HL-60 (cell line): ENCODE measurements around the gene DCUN1D3.
"Not testable (repeated sequence)": the region's sequence is repeated elsewhere in the genome, so short reads cannot be mapped to it uniquely, and the experiment has no call there.

ENCODE experiments used
- POLR2AphosphoS5 ChIP-seq: IDR thresholded peaks from 2 replicates; pipeline ENCODE4 v1.6.1; 2012; ENCODE audit warnings: low read depth
- TF ChIP-seq, protein P1 (sequence below): IDR thresholded peaks from one replicate; pipeline ENCODE4 v1.5.1; 2011; ENCODE audit warnings: low read length, control low read depth, inconsistent platforms; ENCODE audit not compliant: insufficient read depth
- TF ChIP-seq, protein P2 (sequence below): IDR thresholded peaks from 2 replicates; pipeline ENCODE4 v1.6.1; 2012; ENCODE audit warnings: low read depth; ENCODE audit not compliant: insufficient replicate concordance

DNA sequence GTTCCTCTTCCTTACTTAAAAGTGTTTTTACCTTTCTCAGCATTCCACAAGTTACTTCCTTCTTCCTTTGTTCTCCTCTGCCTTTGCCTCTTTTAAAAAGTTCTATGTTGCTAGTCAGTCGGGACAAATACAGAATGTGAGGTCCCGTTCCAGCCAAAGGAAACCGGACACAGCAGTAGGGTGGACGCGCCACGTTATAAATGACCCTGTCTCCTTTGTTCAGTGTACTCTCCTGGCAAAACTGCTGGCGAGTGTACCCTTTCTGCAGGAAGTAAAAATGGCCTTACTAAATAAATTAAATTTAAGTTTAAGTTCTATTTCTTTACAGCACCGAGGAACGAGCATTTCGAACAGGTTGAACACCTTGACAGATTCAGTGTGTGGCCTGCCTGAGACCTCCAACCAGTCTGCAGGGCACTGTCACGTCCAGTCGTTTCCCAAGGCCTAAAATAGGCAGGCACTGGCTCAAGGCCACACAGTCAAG is 94.4 kb downstream of the DCUN1D3 start:
- TF ChIP-seq, protein P1, sequence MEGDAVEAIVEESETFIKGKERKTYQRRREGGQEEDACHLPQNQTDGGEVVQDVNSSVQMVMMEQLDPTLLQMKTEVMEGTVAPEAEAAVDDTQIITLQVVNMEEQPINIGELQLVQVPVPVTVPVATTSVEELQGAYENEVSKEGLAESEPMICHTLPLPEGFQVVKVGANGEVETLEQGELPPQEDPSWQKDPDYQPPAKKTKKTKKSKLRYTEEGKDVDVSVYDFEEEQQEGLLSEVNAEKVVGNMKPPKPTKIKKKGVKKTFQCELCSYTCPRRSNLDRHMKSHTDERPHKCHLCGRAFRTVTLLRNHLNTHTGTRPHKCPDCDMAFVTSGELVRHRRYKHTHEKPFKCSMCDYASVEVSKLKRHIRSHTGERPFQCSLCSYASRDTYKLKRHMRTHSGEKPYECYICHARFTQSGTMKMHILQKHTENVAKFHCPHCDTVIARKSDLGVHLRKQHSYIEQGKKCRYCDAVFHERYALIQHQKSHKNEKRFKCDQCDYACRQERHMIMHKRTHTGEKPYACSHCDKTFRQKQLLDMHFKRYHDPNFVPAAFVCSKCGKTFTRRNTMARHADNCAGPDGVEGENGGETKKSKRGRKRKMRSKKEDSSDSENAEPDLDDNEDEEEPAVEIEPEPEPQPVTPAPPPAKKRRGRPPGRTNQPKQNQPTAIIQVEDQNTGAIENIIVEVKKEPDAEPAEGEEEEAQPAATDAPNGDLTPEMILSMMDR, result not testable (repeated sequence)
- TF ChIP-seq POLR2AphosphoS5, result not testable (repeated sequence)
- TF ChIP-seq, protein P2, sequence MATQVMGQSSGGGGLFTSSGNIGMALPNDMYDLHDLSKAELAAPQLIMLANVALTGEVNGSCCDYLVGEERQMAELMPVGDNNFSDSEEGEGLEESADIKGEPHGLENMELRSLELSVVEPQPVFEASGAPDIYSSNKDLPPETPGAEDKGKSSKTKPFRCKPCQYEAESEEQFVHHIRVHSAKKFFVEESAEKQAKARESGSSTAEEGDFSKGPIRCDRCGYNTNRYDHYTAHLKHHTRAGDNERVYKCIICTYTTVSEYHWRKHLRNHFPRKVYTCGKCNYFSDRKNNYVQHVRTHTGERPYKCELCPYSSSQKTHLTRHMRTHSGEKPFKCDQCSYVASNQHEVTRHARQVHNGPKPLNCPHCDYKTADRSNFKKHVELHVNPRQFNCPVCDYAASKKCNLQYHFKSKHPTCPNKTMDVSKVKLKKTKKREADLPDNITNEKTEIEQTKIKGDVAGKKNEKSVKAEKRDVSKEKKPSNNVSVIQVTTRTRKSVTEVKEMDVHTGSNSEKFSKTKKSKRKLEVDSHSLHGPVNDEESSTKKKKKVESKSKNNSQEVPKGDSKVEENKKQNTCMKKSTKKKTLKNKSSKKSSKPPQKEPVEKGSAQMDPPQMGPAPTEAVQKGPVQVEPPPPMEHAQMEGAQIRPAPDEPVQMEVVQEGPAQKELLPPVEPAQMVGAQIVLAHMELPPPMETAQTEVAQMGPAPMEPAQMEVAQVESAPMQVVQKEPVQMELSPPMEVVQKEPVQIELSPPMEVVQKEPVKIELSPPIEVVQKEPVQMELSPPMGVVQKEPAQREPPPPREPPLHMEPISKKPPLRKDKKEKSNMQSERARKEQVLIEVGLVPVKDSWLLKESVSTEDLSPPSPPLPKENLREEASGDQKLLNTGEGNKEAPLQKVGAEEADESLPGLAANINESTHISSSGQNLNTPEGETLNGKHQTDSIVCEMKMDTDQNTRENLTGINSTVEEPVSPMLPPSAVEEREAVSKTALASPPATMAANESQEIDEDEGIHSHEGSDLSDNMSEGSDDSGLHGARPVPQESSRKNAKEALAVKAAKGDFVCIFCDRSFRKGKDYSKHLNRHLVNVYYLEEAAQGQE, result not testable (repeated sequence)
